HG02852 (cell line): Measurements from ENCODE around the gene ORC4.
"Not testable (repeated sequence)": the region's sequence is repeated elsewhere in the genome, so short reads cannot be mapped to it uniquely, and the experiment has no call there.

Experiments used
- ATAC-seq: cut with Tn5 transposase; IDR thresholded peaks from one replicate; pipeline ENCODE4 v1.9.1; 2021; ENCODE audit warnings: mild to moderate bottlenecking, moderate library complexity; ENCODE audit not compliant: unreplicated experiment

The ORC4 gene

GRCh38 chr2:148021059-148021861 is 723 bp upstream of the ORC4 start, which contains the start of gene MBD5:
Gene MBD5 (plus strand): TSS chr2:148021091.
- peak; percentile 39 for ATAC-seq

GRCh38 chr2:148014616-148015015 is 5.9 kb downstream of the ORC4 start:
- ATAC-seq = no peak

GRCh38 chr2:148013876-148014275 is 6.7 kb downstream of the ORC4 start:
- no peak for ATAC-seq

- not testable (repeated sequence) for ATAC-seq
Measured at GRCh38 chr2:148008411-148008810, 12.1 kb downstream of the ORC4 start.

GRCh38 chr2:148007219-148007900 is 13.2 kb downstream of the ORC4 start:
- no peak for ATAC-seq

- ATAC-seq = no peak
Measured at GRCh38 chr2:148006249-148007007, 14.1 kb downstream of the ORC4 start.

GRCh38 chr2:148002420-148002819 is 18.1 kb downstream of the ORC4 start:
- not testable (repeated sequence) for ATAC-seq

GRCh38 chr2:148000095-148000494 is 20.4 kb downstream of the ORC4 start:
- ATAC-seq = no peak

GRCh38 chr2:147999126-147999525 is 21.4 kb downstream of the ORC4 start:
- ATAC-seq = no peak

- no peak for ATAC-seq
Measured at GRCh38 chr2:147998203-147998602, 22.3 kb downstream of the ORC4 start.

- ATAC-seq = no peak
Measured at GRCh38 chr2:147996828-147997227, 23.7 kb downstream of the ORC4 start.

- ATAC-seq = not testable (repeated sequence)
Measured at GRCh38 chr2:147994965-147995364, 25.6 kb downstream of the ORC4 start.

- ATAC-seq = peak; percentile 73
Measured at GRCh38 chr2:147989809-147990403, 30.6 kb downstream of the ORC4 start.

GRCh38 chr2:147989102-147989501 is 31.4 kb downstream of the ORC4 start:
- ATAC-seq = no peak

- ATAC-seq = no peak
Measured at GRCh38 chr2:147980940-147981528, 39.5 kb downstream of the ORC4 start.

- no peak for ATAC-seq
Measured at GRCh38 chr2:147977679-147978078, 42.9 kb downstream of the ORC4 start.

GRCh38 chr2:147976102-147976501 is 44.4 kb downstream of the ORC4 start:
- no peak for ATAC-seq

- no peak for ATAC-seq
Measured at GRCh38 chr2:147968571-147968970, 52.0 kb downstream of the ORC4 start.

GRCh38 chr2:147952118-147952517 is 68.4 kb downstream of the ORC4 start:
- no peak for ATAC-seq

- no peak for ATAC-seq
Measured at GRCh38 chr2:147945660-147946059, 74.9 kb downstream of the ORC4 start.

GRCh38 chr2:147939313-147939712 is 81.2 kb downstream of the ORC4 start:
- ATAC-seq = no peak
